ENCODE results near the gene CLEC4D.
A peak's percentile ranks its signal among the peaks of the same experiment; 100 is the strongest.

Gene CLEC4D

DNA sequence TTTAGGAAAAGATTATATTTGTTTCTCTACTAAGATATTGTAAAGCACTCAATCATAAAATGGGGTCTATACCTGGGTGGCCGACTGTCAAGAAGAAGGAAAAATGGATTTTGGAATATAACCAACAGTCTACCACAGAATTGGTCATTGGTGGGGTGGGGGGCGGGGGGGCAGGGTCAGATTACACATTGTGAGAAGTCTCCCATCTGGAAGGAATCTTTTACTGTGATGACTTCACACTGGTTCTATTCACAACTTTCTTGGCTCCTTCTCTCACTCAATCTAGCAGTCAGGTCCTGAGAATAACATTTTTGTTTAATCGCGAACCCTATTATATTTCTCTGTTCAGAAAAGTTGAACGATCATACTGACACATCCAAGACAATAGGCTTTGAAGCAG lies 36.1 kb downstream of the CLEC4D start:
- no peaks in the 10 kb centered on the region for H3K27me3 ChIP-seq (ENCODE audit: control insufficient read depth in 3 of 3, insufficient read depth in 3 of 3, low read depth in 1 of 3, low read length in 3 of 3)
- no peak for DNase-seq (ENCODE audit: low spot score)
- H2BK12ac ChIP-seq (ENCODE audit: low read length) = no peak overlapping the region
- H2BK120ac ChIP-seq (ENCODE audit: low read depth, low read length) = no peak overlapping the region
- H2AK5ac ChIP-seq (ENCODE audit: low read depth, low read length) = no peak overlapping the region
- no peak overlapping the region for H2AFZ ChIP-seq (ENCODE audit: low read length)
- no peaks in the 10 kb centered on the region for H3K79me1 ChIP-seq (ENCODE audit: low read depth, low read length)
- no peak overlapping the region for H4K8ac ChIP-seq (ENCODE audit: low read depth, low read length)
- no peak overlapping the region for H3K9ac ChIP-seq (ENCODE audit: low read depth, low read length, poor library complexity)
- no peak overlapping the region for H2BK15ac ChIP-seq (ENCODE audit: low read length)
- no peak overlapping the region for H3K18ac ChIP-seq (ENCODE audit: low read length)
- H2BK5ac ChIP-seq (ENCODE audit: low read length) = no peak overlapping the region
- no peaks in the 10 kb centered on the region for H3K4me1 ChIP-seq (ENCODE audit: control insufficient read depth in 2 of 2, insufficient read depth in 1 of 2, low read depth in 1 of 2, low read length in 2 of 2)
- no peak overlapping the region for H4K91ac ChIP-seq (ENCODE audit: low read depth, low read length, poor library complexity)
- no peak overlapping the region for H3K4ac ChIP-seq (ENCODE audit: low read length)
- no peak overlapping the region for H3K4me2 ChIP-seq (ENCODE audit: insufficient read depth, low read length, poor library complexity, severe bottlenecking)
- H3K36me3 ChIP-seq (replicated peaks in 1 of 2; ENCODE audit: control insufficient read depth in 2 of 2, insufficient read depth in 2 of 2, low read length in 2 of 2) = no peaks in the 10 kb centered on the region
- H3K23ac ChIP-seq (ENCODE audit: low read depth, low read length, poor library complexity) = no peak overlapping the region
- H3K4me3 ChIP-seq (ENCODE audit: low read length in 2 of 2) = no peak overlapping the region
- H3K14ac ChIP-seq (ENCODE audit: low read length) = no peak overlapping the region
- no peak overlapping the region for H3K27ac ChIP-seq (replicated peaks; ENCODE audit: low read length)
- no CpG with 5 or more reads among the region's 5 CpGs for WGBS, 2 donors (ENCODE audit: extremely low coverage in 2 of 2, insufficient read length in 2 of 2, insufficient replicate concordance in 1 of 2)
- no peaks in the 10 kb centered on the region for H3K9me3 ChIP-seq (replicated peaks in 1 of 2; ENCODE audit: control insufficient read depth in 2 of 2, insufficient read depth in 1 of 2, low read depth in 1 of 2, low read length in 2 of 2)

DNA sequence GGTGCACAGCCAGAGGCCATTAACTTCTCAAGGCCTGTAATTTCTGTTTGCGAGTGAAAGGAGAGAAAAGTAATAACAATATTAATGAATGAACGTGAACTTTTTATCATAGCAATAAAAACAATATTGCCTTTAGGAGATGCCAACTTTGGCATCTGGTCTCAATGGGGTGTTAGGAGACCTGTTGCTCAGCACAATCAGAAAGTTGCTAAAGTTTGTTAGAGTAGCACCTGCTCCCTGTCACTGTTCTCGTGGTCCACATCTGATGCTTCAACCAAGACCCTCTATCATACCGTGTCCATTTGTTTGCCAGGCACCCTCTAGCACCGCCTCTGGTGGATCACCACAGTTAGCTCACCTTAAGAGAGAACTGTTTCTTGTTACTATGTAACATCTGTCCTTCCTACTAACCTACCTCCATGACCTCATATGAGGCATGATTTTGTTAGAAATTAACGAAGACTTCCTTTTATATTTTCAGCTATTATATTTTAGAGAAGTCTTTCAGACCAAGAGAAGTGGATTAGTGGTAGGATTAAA lies 39.9 kb downstream of the CLEC4D start:
- no peak overlapping the region for H3K23ac ChIP-seq (ENCODE audit: low read depth, low read length, poor library complexity)
- no peak for DNase-seq (ENCODE audit: low spot score)
- H2AK5ac ChIP-seq (ENCODE audit: low read depth, low read length) = no peak overlapping the region
- H3K36me3 ChIP-seq (replicated peaks in 1 of 2; ENCODE audit: control insufficient read depth in 2 of 2, insufficient read depth in 2 of 2, low read length in 2 of 2) = no peaks in the 10 kb centered on the region
- no peak overlapping the region for H3K27ac ChIP-seq (replicated peaks; ENCODE audit: low read length)
- no CpG with 5 or more reads among the region's 6 CpGs for WGBS, 2 donors (ENCODE audit: extremely low coverage in 2 of 2, insufficient read length in 2 of 2, insufficient replicate concordance in 1 of 2)
- H2AFZ ChIP-seq (ENCODE audit: low read length) = no peak overlapping the region
- no peak overlapping the region for H4K8ac ChIP-seq (ENCODE audit: low read depth, low read length)
- H3K4me2 ChIP-seq (ENCODE audit: insufficient read depth, low read length, poor library complexity, severe bottlenecking) = no peak overlapping the region
- no peaks in the 10 kb centered on the region for H3K27me3 ChIP-seq (ENCODE audit: control insufficient read depth in 3 of 3, insufficient read depth in 3 of 3, low read depth in 1 of 3, low read length in 3 of 3)
- H3K4ac ChIP-seq (ENCODE audit: low read length) = no peak overlapping the region
- H2BK15ac ChIP-seq (ENCODE audit: low read length) = no peak overlapping the region
- H3K9ac ChIP-seq (ENCODE audit: low read depth, low read length, poor library complexity) = no peak overlapping the region
- no peak overlapping the region for H3K4me3 ChIP-seq (ENCODE audit: low read length in 2 of 2)
- H4K91ac ChIP-seq (ENCODE audit: low read depth, low read length, poor library complexity) = no peak overlapping the region
- H2BK120ac ChIP-seq (ENCODE audit: low read depth, low read length) = no peak overlapping the region
- no peaks in the 10 kb centered on the region for H3K9me3 ChIP-seq (replicated peaks in 1 of 2; ENCODE audit: control insufficient read depth in 2 of 2, insufficient read depth in 1 of 2, low read depth in 1 of 2, low read length in 2 of 2)
- H2BK5ac ChIP-seq (ENCODE audit: low read length) = no peak overlapping the region
- H3K4me1 ChIP-seq (ENCODE audit: control insufficient read depth in 2 of 2, insufficient read depth in 1 of 2, low read depth in 1 of 2, low read length in 2 of 2) = no peaks in the 10 kb centered on the region
- no peaks in the 10 kb centered on the region for H3K79me1 ChIP-seq (ENCODE audit: low read depth, low read length)
- H3K18ac ChIP-seq (ENCODE audit: low read length) = no peak overlapping the region
- H2BK12ac ChIP-seq (ENCODE audit: low read length) = no peak overlapping the region
- H3K14ac ChIP-seq (ENCODE audit: low read length) = no peak overlapping the region

DNA sequence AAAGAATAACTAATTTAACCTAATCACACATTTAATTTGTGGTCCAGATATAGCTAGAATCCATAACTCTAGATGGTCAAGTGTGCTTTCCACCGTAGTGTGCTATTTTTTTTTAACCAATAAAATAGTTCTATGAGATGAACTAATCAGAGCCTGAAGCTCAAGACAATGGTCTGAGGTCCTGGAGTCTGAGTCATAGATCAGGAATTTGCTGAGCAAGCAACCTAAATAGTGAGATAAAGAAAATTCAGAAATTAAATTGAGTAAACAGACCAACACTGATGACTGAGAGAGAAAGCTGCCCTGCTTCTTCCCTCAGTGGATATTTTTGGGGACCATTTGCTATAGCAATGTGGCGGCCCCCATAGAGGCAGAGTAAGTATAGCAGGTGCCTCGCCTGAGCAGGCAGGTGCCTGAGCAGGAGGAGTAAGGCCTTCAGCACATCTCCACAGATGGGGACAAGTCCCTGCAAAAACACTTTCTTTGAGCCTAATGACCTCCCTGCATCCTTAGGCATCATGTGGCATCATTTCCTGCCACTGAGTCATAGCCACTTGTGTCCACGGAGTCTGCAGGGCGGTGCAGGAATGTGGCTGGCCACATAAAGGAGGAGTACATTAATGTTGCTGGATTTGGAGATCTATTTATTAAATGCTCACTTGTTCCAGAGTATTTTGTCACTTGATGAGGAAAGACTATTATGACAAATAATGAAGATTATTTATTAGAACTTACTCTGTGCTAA lies 41.3 kb downstream of the CLEC4D start:
- Histone ChIP-seq H3K14ac (ENCODE audit: low read length) (peak overlapping the region; percentile 39), H3K4me1 (ENCODE audit: control insufficient read depth in 2 of 2, insufficient read depth in 1 of 2, low read depth in 1 of 2, low read length in 2 of 2) (no peaks in the 10 kb centered on the region), H4K91ac (ENCODE audit: low read depth, low read length, poor library complexity) (no peak overlapping the region), H3K9ac (ENCODE audit: low read depth, low read length, poor library complexity) (no peak overlapping the region), H3K27ac (replicated peaks; ENCODE audit: low read length) (peak overlapping the region; percentile 16), H3K4me3 (ENCODE audit: low read length in 2 of 2) (no peak overlapping the region), H3K36me3 (replicated peaks in 1 of 2; ENCODE audit: control insufficient read depth in 2 of 2, insufficient read depth in 2 of 2, low read length in 2 of 2) (no peaks in the 10 kb centered on the region), H2AK5ac (ENCODE audit: low read depth, low read length) (no peak overlapping the region), H3K9me3 (replicated peaks in 1 of 2; ENCODE audit: control insufficient read depth in 2 of 2, insufficient read depth in 1 of 2, low read depth in 1 of 2, low read length in 2 of 2) (no peaks in the 10 kb centered on the region), H2AFZ (ENCODE audit: low read length) (no peak overlapping the region), H3K79me1 (ENCODE audit: low read depth, low read length) (no peaks in the 10 kb centered on the region), H2BK15ac (ENCODE audit: low read length) (no peak overlapping the region), H3K23ac (ENCODE audit: low read depth, low read length, poor library complexity) (no peak overlapping the region), H3K18ac (ENCODE audit: low read length) (peak overlapping the region; percentile 7), H3K27me3 (ENCODE audit: control insufficient read depth in 3 of 3, insufficient read depth in 3 of 3, low read depth in 1 of 3, low read length in 3 of 3) (no peaks in the 10 kb centered on the region), H2BK12ac (ENCODE audit: low read length) (no peak overlapping the region), H3K4ac (ENCODE audit: low read length) (no peak overlapping the region), H3K4me2 (ENCODE audit: insufficient read depth, low read length, poor library complexity, severe bottlenecking) (no peak overlapping the region), H4K8ac (ENCODE audit: low read depth, low read length) (no peak overlapping the region), H2BK120ac (ENCODE audit: low read depth, low read length) (no peak overlapping the region), H2BK5ac (ENCODE audit: low read length) (no peak overlapping the region)
- no peak for DNase-seq (ENCODE audit: low spot score)
- WGBS, 2 donors (ENCODE audit: extremely low coverage in 2 of 2, insufficient read length in 2 of 2, insufficient replicate concordance in 1 of 2) = no CpG with 5 or more reads among the region's 5 CpGs

DNA sequence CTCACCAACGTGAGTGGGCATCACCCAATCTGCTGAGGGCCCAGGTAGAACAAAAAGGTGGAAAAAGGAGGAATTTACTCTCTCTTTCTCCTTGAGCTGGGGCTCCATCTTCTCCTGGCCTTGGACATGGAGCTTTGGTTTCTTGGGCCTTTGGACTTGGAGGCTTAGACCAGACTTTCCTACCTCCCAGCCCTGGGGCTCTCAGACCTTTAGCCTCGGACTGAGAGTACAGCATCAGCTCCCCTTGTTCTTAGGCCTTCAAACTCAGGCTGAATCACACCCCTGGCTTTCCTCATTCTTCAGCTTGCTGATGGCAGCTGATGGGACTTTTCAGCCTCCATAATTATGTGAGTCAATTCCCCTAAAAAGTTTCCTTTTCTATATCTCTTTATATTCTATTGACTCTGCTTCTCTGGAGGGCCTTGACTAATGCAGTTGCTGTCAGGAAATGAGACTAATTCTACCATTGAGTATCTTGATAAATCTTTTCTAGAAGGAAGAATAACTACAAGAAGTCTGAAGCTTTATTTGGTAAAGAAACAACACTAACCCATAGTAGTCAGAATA lies 43.3 kb downstream of the CLEC4D start:
- H2BK12ac ChIP-seq (ENCODE audit: low read length) = no peak overlapping the region
- H3K4ac ChIP-seq (ENCODE audit: low read length) = no peak overlapping the region
- H3K9me3 ChIP-seq (replicated peaks in 1 of 2; ENCODE audit: control insufficient read depth in 2 of 2, insufficient read depth in 1 of 2, low read depth in 1 of 2, low read length in 2 of 2) = no peaks in the 10 kb centered on the region
- H3K4me1 ChIP-seq (ENCODE audit: control insufficient read depth in 2 of 2, insufficient read depth in 1 of 2, low read depth in 1 of 2, low read length in 2 of 2) = no peaks in the 10 kb centered on the region
- WGBS, 2 donors (ENCODE audit: extremely low coverage in 2 of 2, insufficient read length in 2 of 2, insufficient replicate concordance in 1 of 2) = no CpG with 5 or more reads among the region's 2 CpGs
- DNase-seq (ENCODE audit: low spot score) = no peak
- H3K9ac ChIP-seq (ENCODE audit: low read depth, low read length, poor library complexity) = no peak overlapping the region
- no peaks in the 10 kb centered on the region for H3K79me1 ChIP-seq (ENCODE audit: low read depth, low read length)
- H2AFZ ChIP-seq (ENCODE audit: low read length) = no peak overlapping the region
- H2BK15ac ChIP-seq (ENCODE audit: low read length) = no peak overlapping the region
- H2BK5ac ChIP-seq (ENCODE audit: low read length) = no peak overlapping the region
- no peak overlapping the region for H4K91ac ChIP-seq (ENCODE audit: low read depth, low read length, poor library complexity)
- no peak overlapping the region for H2BK120ac ChIP-seq (ENCODE audit: low read depth, low read length)
- H3K14ac ChIP-seq (ENCODE audit: low read length) = no peak overlapping the region
- H3K36me3 ChIP-seq (replicated peaks in 1 of 2; ENCODE audit: control insufficient read depth in 2 of 2, insufficient read depth in 2 of 2, low read length in 2 of 2) = no peaks in the 10 kb centered on the region
- no peak overlapping the region for H3K27ac ChIP-seq (replicated peaks; ENCODE audit: low read length)
- no peaks in the 10 kb centered on the region for H3K27me3 ChIP-seq (ENCODE audit: control insufficient read depth in 3 of 3, insufficient read depth in 3 of 3, low read depth in 1 of 3, low read length in 3 of 3)
- no peak overlapping the region for H3K23ac ChIP-seq (ENCODE audit: low read depth, low read length, poor library complexity)
- no peak overlapping the region for H2AK5ac ChIP-seq (ENCODE audit: low read depth, low read length)
- no peak overlapping the region for H3K4me2 ChIP-seq (ENCODE audit: insufficient read depth, low read length, poor library complexity, severe bottlenecking)
- H3K4me3 ChIP-seq (ENCODE audit: low read length in 2 of 2) = no peak overlapping the region
- H4K8ac ChIP-seq (ENCODE audit: low read depth, low read length) = no peak overlapping the region
- H3K18ac ChIP-seq (ENCODE audit: low read length) = no peak overlapping the region

Measured in neuronal stem cell (in vitro differentiated cells).